Right lobe of liver (tissue), 4 donors: ENCODE results near the gene PRMT2.

Experiments used
- POLR2A ChIP-seq: fragments of 450-650 bp; IDR thresholded peaks from one replicate; pipeline ENCODE4 v1.6.1; 2017; ENCODE audit warnings: antibody characterized with exemption, mild to moderate bottlenecking
- TF ChIP-seq, protein P1 (sequence below), 4 donors: fragments of 200-600 bp in 3 of 4; fragments of 450-650 bp in 1 of 4; IDR thresholded peaks; one replicate each; pipeline versions ENCODE4 v1.5.1 to v1.8.0; 2016 to 2022; ENCODE audit warnings: antibody characterized with exemption in 4 of 4, mild to moderate bottlenecking in 2 of 4
- donor health status: DM: no; HTN: no; CAD: no.
- donor health status: DM: no; HTN: no; CAD: no.
- donor health status: DM: no; HTN: yes; CAD: no.

DNA sequence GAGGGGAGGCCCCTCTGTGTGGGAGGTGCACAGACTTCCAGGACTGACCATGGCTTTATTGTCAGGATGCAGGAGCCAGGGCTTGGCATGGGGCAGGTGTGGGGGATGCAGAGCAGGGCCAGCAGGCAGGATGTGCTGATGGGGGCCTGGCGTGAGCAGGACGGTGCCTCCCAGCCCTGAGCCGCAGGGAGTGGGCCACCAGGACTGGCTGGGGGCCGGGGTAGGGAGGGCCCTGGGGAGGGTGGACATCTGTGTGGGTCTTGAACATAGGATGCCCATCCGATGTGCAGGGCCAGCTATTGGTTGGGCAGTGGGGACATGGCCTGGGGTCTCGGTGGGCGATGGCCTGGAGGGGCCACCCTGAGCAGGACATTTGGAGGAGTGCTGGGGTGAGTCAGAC, 15.6 kb downstream of the PRMT2 start:
- TF ChIP-seq, protein P1, sequence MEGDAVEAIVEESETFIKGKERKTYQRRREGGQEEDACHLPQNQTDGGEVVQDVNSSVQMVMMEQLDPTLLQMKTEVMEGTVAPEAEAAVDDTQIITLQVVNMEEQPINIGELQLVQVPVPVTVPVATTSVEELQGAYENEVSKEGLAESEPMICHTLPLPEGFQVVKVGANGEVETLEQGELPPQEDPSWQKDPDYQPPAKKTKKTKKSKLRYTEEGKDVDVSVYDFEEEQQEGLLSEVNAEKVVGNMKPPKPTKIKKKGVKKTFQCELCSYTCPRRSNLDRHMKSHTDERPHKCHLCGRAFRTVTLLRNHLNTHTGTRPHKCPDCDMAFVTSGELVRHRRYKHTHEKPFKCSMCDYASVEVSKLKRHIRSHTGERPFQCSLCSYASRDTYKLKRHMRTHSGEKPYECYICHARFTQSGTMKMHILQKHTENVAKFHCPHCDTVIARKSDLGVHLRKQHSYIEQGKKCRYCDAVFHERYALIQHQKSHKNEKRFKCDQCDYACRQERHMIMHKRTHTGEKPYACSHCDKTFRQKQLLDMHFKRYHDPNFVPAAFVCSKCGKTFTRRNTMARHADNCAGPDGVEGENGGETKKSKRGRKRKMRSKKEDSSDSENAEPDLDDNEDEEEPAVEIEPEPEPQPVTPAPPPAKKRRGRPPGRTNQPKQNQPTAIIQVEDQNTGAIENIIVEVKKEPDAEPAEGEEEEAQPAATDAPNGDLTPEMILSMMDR (IDR thresholded peaks at IDR 0.05): no peak
- TF ChIP-seq POLR2A: no peak
